ENCODE data around the gene TARS2.

DNA sequence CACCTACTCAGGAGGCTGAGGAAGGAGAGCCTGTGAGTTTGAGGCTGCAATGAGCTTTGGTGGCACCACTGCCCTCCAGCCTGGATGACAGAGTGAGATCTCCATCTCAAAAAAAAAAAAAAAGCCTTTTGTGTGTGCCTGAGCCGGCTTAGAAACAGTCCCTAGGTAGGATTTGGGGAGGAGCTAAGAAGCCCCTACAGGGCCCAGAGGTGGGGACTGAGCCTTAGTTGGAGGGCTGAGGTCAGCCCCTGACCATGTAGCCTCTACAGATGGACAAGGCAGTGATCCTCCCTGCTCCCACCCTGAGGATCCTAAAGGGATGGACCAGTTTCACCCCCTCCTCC, 64.5 kb downstream of the TARS2 start:
- TF ChIP-seq, protein P1, sequence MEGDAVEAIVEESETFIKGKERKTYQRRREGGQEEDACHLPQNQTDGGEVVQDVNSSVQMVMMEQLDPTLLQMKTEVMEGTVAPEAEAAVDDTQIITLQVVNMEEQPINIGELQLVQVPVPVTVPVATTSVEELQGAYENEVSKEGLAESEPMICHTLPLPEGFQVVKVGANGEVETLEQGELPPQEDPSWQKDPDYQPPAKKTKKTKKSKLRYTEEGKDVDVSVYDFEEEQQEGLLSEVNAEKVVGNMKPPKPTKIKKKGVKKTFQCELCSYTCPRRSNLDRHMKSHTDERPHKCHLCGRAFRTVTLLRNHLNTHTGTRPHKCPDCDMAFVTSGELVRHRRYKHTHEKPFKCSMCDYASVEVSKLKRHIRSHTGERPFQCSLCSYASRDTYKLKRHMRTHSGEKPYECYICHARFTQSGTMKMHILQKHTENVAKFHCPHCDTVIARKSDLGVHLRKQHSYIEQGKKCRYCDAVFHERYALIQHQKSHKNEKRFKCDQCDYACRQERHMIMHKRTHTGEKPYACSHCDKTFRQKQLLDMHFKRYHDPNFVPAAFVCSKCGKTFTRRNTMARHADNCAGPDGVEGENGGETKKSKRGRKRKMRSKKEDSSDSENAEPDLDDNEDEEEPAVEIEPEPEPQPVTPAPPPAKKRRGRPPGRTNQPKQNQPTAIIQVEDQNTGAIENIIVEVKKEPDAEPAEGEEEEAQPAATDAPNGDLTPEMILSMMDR (IDR thresholded peaks at IDR 0.05; ENCODE audit: low read length) = no peak
- no peak for TF ChIP-seq EZH2 (optimal IDR thresholded peaks at IDR 0.05; ENCODE audit: low read depth, low read length)
